Mucosa of descending colon (tissue), 3 donors: ENCODE results near the gene GJB4. TPM values are rescaled to one million over a fixed set of nuclear protein-coding genes. Genes with fewer than 3 reads are reported as not detected.

Source experiments
- ATAC-seq: fragments of 200-7000 bp; cut with Tn5 transposase; one replicate; pipeline ENCODE4 v1.9.1; 2020; ENCODE audit warnings: mild to moderate bottlenecking, moderate library complexity
- DNase-seq, 3 donors: peaks; one replicate each; pipeline ENCODE4 v3.0.0-alpha.2; 2020
- H3K36me3 ChIP-seq: fragments of 200-600 bp; one replicate; pipeline ENCODE4 v1.8.0; 2021; ENCODE audit warnings: low read depth, mild to moderate bottlenecking
- H3K4me1 ChIP-seq: fragments of 200-600 bp; one replicate; pipeline ENCODE4 v1.8.0; 2021; ENCODE audit warnings: low read depth, mild to moderate bottlenecking
- H3K4me3 ChIP-seq: fragments of 200-600 bp; one replicate; pipeline ENCODE4 v1.8.0; 2021; ENCODE audit warnings: mild to moderate bottlenecking
- H3K9me3 ChIP-seq: fragments of 200-600 bp; one replicate; pipeline ENCODE4 v1.8.0; 2021; ENCODE audit warnings: mild to moderate bottlenecking
- CTCF ChIP-seq: fragments of 200-600 bp; IDR thresholded peaks from one replicate; pipeline ENCODE4 v1.8.0; 2022; ENCODE audit warnings: antibody characterized with exemption, mild to moderate bottlenecking
- intact Hi-C, 2 donors: fragments of 100-400 bp; cut with DNase I in 1 of 2; cut with micrococcal nuclease in 1 of 2; formaldehyde crosslinking; loops; one replicate each; pipeline versions ENCODE4 v1.11.0 to v1.11.1; 2022; cut with DNase I, micrococcal nuclease
- total RNA-seq, 3 donors: library from RNA; stranded (reverse); fragmentation: NEBNext Ultra II Directional in 2 of 3; extraction: Animal tissue kit (Norgen Biotek cat#: 25700) in 2 of 3; gene quantifications; one replicate each; pipeline versions ENCODE4 v1.2.1 to v1.2.4, GENCODE V29; 2021 to 2023
- donor health status: DM: no; HTN: no; CAD: no; lungs with moderate emphysema.
- donor health status: DM: no; HTN: no; CAD: no.
- donor health status: DM: no; HTN: yes; CAD: no.

Gene GJB4
- total RNA-seq, 3 donors from 2014 or later = not detected

DNA sequence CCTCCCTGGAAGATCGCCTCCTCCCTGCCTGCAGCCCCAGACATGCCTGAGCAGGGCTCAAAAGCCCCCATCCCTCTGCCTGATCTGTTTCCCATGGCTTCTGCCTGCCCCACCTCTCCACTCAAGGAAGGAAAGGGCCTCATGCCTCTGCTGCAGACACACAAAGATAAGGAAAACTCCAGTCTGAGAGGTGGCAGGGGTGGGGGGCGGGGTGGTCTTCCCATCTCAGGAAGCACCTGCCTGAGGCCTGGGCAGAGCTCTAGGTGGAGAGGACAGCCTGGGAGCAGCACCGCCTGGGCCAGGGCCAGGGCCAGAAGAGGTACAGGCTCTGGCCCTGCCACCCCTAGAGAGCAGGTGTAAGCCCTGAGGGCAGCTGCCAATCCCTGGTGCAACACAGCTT lies 17.4 kb downstream of the GJB4 start:
- Histone ChIP-seq H3K4me1 (peaks cover 9% of the 10 kb centered on the region), H3K4me3 (no peak overlapping the region), H3K36me3 (no peaks in the 10 kb centered on the region), H3K9me3 (no peaks in the 10 kb centered on the region)
- ATAC-seq = no peak
- TF ChIP-seq CTCF = no peak
- DNase-seq = no peak
- intact Hi-C loops = no loop called here

DNA sequence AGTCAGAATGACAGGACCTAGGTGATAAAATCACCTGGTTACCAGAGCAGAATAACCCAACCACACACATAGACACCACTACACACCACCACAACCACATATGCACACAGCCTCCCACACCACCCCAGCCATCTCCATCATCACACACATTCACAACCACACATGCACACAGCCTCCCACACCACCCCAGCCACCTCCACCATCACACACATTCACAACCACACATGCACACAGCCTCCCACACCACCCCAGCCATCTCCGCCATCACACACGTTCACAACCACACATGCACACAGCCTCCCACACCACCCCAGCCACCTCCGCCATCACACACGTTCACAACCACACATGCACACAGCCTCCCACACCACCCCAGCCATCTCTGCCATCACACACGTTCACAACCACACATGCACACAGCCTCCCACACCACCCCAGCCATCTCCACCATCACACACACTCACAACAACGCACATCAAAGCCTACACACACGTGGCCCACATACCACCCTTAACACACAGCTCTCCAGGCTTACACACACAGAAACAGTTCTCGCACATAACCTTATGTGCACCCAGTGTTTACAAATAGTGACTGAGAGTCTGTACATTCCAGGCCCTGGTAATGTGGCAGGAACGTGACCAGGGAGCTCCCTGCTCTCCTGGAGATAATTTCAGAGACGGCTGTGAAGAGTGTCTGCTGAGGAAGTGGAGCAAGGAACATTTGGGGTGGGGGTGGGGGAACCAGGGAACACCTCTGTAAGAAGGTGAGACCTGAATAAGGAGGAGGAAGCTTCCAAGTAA lies 18.2 kb downstream of the GJB4 start:
- DNase-seq (no peak), ATAC-seq (no peak)
- Histone ChIP-seq H3K36me3 (no peaks in the 10 kb centered on the region), H3K4me3 (no peak overlapping the region), H3K9me3 (no peaks in the 10 kb centered on the region), H3K4me1 (peaks cover 15% of the 10 kb centered on the region)
- intact Hi-C loops = no loop called here
- TF ChIP-seq CTCF = no peak

DNA sequence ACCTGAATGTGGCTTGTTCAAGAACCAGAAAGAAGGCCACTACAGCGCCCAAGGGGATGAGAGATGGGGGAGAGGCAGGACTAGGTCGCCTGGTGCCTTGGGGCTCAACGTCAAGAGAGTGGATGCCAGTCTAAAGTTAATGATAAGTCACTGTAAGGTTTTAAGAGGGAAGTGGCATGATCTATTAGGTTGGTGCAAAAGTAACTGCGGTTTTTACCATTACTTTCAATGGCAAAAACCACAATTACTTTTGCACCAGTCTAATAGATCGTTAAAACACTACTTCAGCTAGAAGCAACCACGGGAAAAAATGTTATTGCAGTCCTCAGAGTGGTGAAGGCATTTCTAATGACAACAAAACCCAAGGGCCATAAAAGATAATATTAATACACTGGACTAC lies 18.8 kb downstream of the GJB4 start:
- Histone ChIP-seq H3K9me3 (no peaks in the 10 kb centered on the region), H3K4me1 (peaks cover 15% of the 10 kb centered on the region), H3K36me3 (no peaks in the 10 kb centered on the region), H3K4me3 (no peak overlapping the region)
- intact Hi-C loops = no loop called here
- DNase-seq (no peak), ATAC-seq (no peak)
- TF ChIP-seq CTCF = no peak

DNA sequence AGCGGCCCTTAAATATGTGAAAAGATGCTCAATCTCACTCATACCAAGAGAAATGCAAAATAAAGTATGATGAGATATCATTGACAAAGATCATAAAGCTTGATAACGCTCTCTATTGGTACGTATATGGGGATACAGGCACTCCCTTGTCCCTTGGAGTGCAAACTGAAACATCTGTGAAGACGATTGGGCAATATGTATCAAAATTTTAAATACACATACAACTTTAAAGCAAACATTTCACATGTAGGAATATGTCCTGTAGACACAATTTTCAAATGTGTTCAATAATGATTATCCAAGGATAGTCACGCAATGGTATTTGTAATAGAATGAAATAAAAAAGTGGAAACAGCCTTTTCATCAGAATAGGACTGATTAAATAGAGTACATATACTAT lies 19.5 kb downstream of the GJB4 start:
- DNase-seq (no peak), ATAC-seq (no peak)
- H3K4me3 ChIP-seq = no peak overlapping the region
- no peaks in the 10 kb centered on the region for H3K9me3 ChIP-seq
- H3K36me3 ChIP-seq = no peaks in the 10 kb centered on the region
- intact Hi-C loops = no loop called here
- H3K4me1 ChIP-seq = peaks cover 15% of the 10 kb centered on the region
- no peak for TF ChIP-seq CTCF

DNA sequence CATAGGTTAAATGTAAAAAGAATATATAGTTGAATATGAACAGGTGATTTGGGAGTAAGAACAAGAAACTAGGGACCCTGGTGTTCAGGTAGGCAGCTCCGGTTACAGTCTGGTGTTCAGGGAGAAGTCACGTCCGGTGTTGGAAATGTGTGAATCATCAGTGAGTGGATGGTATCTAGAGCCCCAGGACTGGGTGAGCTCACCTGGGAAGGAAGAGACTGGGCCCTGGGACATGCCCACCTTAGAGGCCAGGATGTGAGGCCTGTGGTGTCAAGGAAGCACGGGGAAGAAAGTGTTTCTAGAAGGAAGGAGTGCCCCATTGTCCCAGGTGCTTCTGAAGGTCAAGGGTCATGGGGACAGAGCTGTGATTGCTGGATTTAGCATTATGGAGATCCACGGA lies 20.0 kb downstream of the GJB4 start:
- intact Hi-C loops = no loop called here
- no peak for TF ChIP-seq CTCF

More for the DNA sequence above, 20.0 kb downstream of the GJB4 start:
- ATAC-seq (no peak), DNase-seq (no peak)
- Histone ChIP-seq H3K4me3 (no peak overlapping the region), H3K36me3 (no peaks in the 10 kb centered on the region), H3K4me1 (peaks cover 15% of the 10 kb centered on the region), H3K9me3 (no peaks in the 10 kb centered on the region)
